Fibroblast of gingiva (primary cell): ENCODE results near the gene SFXN3.

Experiments
- DNase-seq: peaks from one replicate; pipeline ENCODE4 v3.0.0-alpha.2; 2011; ENCODE audit warnings: low read depth

Gene SFXN3

GRCh38 chr10:101072923-101073322, 41.9 kb downstream of the SFXN3 start:
- DNase-seq, result no peak

DNA sequence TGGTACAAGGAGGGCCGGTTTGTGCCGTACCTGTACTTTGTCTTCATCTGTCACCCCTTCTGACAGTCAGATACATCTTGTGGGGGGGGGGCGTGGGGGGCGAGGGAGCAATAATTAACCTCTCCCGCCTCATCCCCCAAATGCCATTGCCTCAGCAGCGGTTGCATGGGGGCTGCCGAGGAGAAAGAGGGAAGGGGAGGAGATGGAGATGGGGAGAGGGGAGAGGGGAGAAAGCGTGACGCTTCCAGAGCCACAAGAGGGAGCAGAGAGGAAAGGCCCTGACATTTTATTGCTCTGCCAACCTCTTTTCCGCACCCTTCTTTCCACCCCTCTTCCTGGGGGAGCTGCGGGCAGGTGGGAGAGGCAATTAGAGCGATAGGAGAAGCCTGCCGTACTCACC, 42.6 kb downstream of the SFXN3 start:
- DNase-seq, result no peak

GRCh38 chr10:101075775-101076174, 44.7 kb downstream of the SFXN3 start:
- DNase-seq, result no peak

GRCh38 chr10:101076630-101077029, 45.6 kb downstream of the SFXN3 start:
- no peak for DNase-seq

GRCh38 chr10:101079874-101080273, 48.8 kb downstream of the SFXN3 start:
- DNase-seq, result no peak

DNA sequence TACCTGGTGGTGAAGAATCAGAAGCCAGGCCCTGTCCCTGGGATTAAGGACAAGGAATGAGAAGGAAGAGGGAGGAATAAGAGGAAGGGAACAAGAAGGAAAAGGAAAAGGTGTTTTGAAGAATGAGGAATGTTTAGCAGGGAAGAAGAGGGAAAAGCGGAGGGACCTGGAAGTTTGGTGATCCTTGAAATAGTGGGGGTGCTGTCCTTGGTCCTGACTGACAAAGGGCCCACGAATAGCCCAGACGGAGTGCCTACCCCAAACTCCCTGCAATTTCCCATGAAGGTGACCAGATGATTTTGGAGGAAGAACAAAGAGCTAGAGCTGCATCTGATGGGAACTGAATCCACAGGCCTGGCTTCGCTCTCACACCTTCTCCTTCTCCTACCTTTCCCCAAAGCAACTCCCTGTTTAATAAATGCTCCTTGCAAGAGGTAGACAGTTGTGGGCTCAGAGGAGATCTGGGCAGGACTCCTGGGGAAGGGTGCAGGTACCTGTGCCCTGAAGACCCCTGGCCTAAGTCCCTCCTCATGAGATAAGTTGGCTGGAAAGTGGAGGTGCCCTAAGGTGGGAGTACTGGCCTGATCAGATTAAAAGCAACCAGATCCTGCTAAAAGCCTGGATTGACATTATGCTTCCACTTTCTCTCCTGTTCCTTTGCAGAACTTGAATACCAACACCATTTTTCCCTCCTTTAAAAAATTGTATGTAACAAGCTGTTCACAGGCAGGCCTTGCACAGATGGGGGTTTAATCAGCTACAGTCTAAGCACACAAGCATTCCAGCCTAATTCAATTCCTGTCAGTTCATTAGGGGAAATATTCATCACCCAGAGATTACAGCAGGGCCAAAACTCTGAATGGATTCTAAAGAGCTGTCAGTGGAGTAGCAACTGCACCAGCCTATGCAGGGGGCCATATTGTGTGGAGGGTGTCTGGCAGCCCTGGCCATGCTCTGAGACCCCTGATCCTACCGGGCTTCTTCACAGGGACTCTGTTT, 50.2 kb downstream of the SFXN3 start:
- no peak for DNase-seq

GRCh38 chr10:101085846-101086245, 54.8 kb downstream of the SFXN3 start:
- no peak for DNase-seq

GRCh38 chr10:101087376-101087775, 56.3 kb downstream of the SFXN3 start:
- DNase-seq, result no peak

DNA sequence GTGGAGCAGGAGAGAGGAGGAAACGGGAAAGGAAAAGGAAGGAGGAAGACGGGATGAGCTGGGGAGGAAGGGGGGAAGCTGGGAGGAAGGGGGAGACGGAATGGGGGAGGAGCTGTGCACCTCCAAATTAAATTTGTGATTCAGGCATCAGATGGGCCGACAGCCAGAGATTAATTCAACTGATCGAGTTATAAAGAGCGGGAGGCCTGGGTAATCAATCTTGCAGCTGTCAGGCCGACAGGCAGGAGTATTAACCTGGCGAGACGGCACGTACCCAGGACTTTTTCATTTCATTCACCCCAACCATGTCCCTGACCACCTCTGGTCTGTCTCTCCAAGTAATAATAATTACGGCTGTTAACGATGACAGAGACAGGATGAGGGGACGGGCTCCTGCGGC, 56.9 kb downstream of the SFXN3 start:
- no peak for DNase-seq

- no peak for DNase-seq
Observed at GRCh38 chr10:101089520-101090299, 58.7 kb downstream of the SFXN3 start.

DNA sequence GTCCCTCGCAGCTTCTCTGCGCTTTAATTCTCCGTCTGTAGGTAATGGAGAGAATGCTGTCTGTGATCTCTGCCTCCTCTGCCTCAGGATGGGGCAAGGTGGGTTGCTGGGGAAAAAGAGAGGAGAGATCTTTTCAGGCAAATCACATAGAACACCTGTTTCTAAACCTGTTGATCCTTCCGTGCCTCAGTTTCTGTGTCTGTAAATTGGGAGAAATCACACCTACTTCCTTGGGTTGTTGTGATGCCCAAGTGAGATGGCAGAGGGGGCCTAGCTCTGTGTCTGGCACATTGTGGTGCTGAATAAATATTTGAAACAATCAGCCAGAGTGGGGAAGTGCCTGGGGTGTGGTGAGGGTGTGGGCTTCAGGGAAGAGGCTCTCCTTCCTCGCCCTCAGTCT, 59.6 kb downstream of the SFXN3 start:
- DNase-seq, result no peak
